ENCODE measurements around the gene GRK3. TPM values are rescaled to one million over a fixed set of nuclear protein-coding genes. Genes with fewer than 3 reads are reported as not detected.

The GRK3 gene
- total RNA-seq, 3 donors from 2014 or later (not counting 1 experiment from before 2014, with no cell fraction given) = 2.2 to 7.2 (median 3.8) TPM

DNA sequence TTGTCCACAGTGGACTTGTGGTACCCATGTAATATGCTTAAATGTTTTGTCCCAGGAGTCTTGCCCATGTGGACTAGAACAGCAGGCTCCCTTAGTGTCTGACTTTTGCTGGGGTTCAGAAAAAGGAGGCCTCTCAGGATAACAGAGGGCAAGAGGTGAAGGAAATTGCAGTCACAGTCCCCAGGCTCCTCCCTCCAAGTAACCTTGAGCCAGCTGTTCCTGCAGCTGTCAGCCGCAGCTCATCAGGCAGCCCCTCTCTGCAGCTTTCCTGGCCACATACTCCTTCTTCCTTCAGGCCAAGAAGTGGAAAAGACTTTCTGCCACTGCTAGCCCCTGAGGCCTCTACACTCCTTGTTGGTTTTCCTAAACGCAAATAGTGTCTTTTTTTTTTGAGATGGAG is 171.2 kb downstream of the GRK3 start:
- Mint-ChIP-seq H3K36me3 (no peaks in the 10 kb centered on the region), H3K27me3 (ENCODE audit: low read depth in 2 of 2) (peaks cover 0 to 9% of the 10 kb centered on the region in 2 donors), H3K27ac (no peak overlapping the region), H3K4me3 (no peak overlapping the region), H3K9me3 (no peaks in the 10 kb centered on the region), H3K4me1 (peaks cover 6% of the 10 kb centered on the region in 2 donors)
- Histone ChIP-seq H3K36me3 (ENCODE audit: control insufficient read depth, insufficient read depth, low read length) (no peaks in the 10 kb centered on the region), H3K9me3 (ENCODE audit: control insufficient read depth, insufficient read depth, low read length) (no peaks in the 10 kb centered on the region), H3K27me3 (ENCODE audit: control insufficient read depth, insufficient read depth, low read length) (no peaks in the 10 kb centered on the region), H3K27ac (ENCODE audit: low read length) (no peak overlapping the region), H3K4me1 (ENCODE audit: control insufficient read depth, insufficient read depth, low read length) (no peaks in the 10 kb centered on the region), H3K4me3 (ENCODE audit: low read length) (no peak overlapping the region)
- no peak for ATAC-seq
- WGBS (ENCODE audit: insufficient coverage) = 75% methylated on average over 1 of the region's 2 CpGs
- intact Hi-C loops (cut with micrococcal nuclease) = no loop called here
- DNase-seq = no peak
- TF ChIP-seq, protein P1, sequence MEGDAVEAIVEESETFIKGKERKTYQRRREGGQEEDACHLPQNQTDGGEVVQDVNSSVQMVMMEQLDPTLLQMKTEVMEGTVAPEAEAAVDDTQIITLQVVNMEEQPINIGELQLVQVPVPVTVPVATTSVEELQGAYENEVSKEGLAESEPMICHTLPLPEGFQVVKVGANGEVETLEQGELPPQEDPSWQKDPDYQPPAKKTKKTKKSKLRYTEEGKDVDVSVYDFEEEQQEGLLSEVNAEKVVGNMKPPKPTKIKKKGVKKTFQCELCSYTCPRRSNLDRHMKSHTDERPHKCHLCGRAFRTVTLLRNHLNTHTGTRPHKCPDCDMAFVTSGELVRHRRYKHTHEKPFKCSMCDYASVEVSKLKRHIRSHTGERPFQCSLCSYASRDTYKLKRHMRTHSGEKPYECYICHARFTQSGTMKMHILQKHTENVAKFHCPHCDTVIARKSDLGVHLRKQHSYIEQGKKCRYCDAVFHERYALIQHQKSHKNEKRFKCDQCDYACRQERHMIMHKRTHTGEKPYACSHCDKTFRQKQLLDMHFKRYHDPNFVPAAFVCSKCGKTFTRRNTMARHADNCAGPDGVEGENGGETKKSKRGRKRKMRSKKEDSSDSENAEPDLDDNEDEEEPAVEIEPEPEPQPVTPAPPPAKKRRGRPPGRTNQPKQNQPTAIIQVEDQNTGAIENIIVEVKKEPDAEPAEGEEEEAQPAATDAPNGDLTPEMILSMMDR (IDR thresholded peaks at IDR 0.05) = no peak

DNA sequence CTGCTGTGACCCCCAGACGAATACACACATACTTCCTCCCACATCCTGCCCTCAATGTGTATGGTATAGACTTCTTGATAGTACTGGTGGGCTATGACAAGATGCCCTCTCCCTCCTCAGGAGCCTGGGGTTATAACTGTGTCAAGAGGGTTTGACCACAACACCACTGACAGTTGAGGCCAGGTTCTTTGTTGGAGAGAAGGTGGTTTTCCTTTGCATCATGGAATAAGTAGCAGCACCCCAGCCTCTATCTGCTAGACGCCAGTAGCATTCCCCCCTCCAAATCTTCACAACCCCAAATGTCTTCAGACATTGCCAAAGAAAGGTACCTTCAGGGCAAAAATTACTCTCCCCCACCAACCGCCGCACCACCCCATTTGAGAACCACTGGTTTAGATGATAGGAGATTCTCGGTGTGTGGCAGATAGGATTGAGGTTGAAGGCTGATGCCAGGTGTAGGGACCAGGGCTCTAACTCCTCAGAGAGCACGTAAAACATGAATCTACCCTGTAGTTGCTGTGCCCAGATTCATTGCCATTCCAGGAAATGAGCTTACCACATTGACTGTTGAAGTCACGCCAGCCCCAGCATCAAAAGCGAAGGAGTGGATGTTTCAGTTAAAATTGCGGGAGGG is 172.0 kb downstream of the GRK3 start:
- H3K36me3 Mint-ChIP-seq = no peaks in the 10 kb centered on the region
- Histone ChIP-seq H3K4me3 (ENCODE audit: low read length) (no peak overlapping the region), H3K9me3 (ENCODE audit: control insufficient read depth, insufficient read depth, low read length) (no peaks in the 10 kb centered on the region), H3K4me1 (ENCODE audit: control insufficient read depth, insufficient read depth, low read length) (no peaks in the 10 kb centered on the region), H3K27me3 (ENCODE audit: control insufficient read depth, insufficient read depth, low read length) (no peaks in the 10 kb centered on the region), H3K36me3 (ENCODE audit: control insufficient read depth, insufficient read depth, low read length) (no peaks in the 10 kb centered on the region), H3K27ac (ENCODE audit: low read length) (no peak overlapping the region)
- peak in 1 of 2 donors; percentile 58 for DNase-seq
- peaks cover 6% of the 10 kb centered on the region in 2 donors for H3K4me1 Mint-ChIP-seq
- ATAC-seq = peak in 1 of 3 donors; percentile 56
- no peak overlapping the region for H3K27ac Mint-ChIP-seq
- TF ChIP-seq, protein P1 (IDR thresholded peaks at IDR 0.05) = no peak
- H3K4me3 Mint-ChIP-seq = peak overlapping the region; percentile 31
- H3K9me3 Mint-ChIP-seq = no peaks in the 10 kb centered on the region
- intact Hi-C loops (cut with micrococcal nuclease) = no loop called here
- WGBS (ENCODE audit: insufficient coverage) = 4% methylated on average over 4 of the region's 9 CpGs
- peaks cover 0 to 9% of the 10 kb centered on the region in 2 donors for H3K27me3 Mint-ChIP-seq (ENCODE audit: low read depth in 2 of 2)

DNA sequence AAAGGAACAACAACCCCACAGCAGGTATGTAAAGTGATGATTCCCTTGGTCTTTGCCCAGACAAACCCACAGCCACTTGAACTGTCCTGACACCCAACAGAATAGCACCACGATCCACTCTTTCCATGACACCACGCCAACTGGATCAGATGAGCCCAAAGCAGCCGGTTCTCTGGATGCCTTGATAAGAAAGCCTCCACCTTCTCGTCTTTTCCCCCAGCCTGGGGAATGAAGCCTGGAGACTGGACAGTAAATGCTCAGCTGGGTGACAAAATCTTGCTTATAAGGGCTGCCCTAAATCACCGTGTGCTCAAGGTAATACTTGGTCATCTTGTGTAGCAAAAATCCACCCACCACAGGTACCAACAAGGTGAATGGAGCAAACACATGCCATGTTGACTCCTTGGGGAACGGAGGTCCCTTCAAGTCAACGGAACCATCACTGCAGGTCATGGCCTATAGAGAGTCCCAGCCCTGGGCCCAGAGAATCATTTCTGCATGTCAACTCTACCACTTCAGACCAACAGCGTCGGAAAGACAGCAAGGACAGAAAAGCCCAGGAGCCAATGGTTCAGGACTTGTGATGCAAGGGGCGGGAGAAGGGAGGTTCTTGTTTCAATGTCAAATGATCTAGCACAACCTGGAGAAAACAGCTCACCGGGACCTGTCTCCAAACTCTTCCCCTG is 175.3 kb downstream of the GRK3 start:
- Mint-ChIP-seq H3K9me3 (no peaks in the 10 kb centered on the region), H3K27ac (no peak overlapping the region), H3K4me1 (peaks cover 6% of the 10 kb centered on the region in 2 donors), H3K4me3 (no peak overlapping the region), H3K27me3 (ENCODE audit: low read depth in 2 of 2) (no peaks in the 10 kb centered on the region), H3K36me3 (no peaks in the 10 kb centered on the region)
- ATAC-seq (no peak), DNase-seq (no peak)
- TF ChIP-seq, protein P1 (IDR thresholded peaks at IDR 0.05) = no peak
- Histone ChIP-seq H3K36me3 (ENCODE audit: control insufficient read depth, insufficient read depth, low read length) (no peaks in the 10 kb centered on the region), H3K27ac (ENCODE audit: low read length) (no peak overlapping the region), H3K4me1 (ENCODE audit: control insufficient read depth, insufficient read depth, low read length) (no peaks in the 10 kb centered on the region), H3K9me3 (ENCODE audit: control insufficient read depth, insufficient read depth, low read length) (no peaks in the 10 kb centered on the region), H3K27me3 (ENCODE audit: control insufficient read depth, insufficient read depth, low read length) (no peaks in the 10 kb centered on the region), H3K4me3 (ENCODE audit: low read length) (no peak overlapping the region)
- WGBS (ENCODE audit: insufficient coverage) = 93% methylated on average over 11 of the region's 11 CpGs
- intact Hi-C loops (cut with micrococcal nuclease) = no loop called here
